ENCODE results near the gene PLOD3.

DNA sequence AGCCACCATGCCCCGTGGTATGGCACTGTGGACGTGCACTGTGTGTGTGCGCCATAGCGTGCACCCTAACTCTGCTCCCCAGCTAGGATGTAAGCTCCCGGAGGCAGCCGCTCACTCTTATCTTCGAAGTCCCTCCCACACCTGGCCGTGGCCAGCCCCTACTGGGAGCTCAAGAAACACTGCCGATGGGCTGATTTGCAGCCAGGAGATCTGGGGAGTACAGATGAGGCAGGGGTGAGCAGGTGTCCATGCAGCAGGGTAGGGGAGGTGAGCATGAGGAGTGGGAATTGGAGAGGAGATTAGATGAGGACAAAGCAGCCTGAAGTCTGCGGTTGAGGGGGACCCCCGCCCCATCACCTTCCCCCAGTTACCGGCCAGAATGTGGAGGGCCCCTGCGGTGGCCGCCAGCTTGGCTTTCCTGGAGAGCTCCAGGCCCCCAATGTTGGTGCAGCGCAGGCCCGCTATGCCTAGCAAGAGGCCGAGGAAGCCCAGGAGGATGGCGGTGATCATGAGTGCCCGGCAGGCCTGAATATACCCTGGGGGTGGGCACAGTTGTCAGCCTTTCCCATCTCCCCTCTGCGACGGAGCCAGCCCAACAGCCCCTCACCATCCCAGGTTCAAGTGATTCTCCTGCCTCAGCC, 16.6 kb upstream of the PLOD3 start:
- TF ChIP-seq, protein P1, sequence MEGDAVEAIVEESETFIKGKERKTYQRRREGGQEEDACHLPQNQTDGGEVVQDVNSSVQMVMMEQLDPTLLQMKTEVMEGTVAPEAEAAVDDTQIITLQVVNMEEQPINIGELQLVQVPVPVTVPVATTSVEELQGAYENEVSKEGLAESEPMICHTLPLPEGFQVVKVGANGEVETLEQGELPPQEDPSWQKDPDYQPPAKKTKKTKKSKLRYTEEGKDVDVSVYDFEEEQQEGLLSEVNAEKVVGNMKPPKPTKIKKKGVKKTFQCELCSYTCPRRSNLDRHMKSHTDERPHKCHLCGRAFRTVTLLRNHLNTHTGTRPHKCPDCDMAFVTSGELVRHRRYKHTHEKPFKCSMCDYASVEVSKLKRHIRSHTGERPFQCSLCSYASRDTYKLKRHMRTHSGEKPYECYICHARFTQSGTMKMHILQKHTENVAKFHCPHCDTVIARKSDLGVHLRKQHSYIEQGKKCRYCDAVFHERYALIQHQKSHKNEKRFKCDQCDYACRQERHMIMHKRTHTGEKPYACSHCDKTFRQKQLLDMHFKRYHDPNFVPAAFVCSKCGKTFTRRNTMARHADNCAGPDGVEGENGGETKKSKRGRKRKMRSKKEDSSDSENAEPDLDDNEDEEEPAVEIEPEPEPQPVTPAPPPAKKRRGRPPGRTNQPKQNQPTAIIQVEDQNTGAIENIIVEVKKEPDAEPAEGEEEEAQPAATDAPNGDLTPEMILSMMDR (IDR thresholded peaks at IDR 0.05), result no peak
- TF ChIP-seq EZH2 (IDR thresholded peaks at IDR 0.05; ENCODE audit: borderline replicate concordance, insufficient read depth, low read depth, low read length, poor library complexity, severe bottlenecking), result no peak

All from B cell (primary cell).